K562 (cell line): ENCODE data around the gene TMED5.

ENCODE experiments used
- CHD1 ChIP-seq: fragments of 200-600 bp; sonication (generic); IDR thresholded peaks from one replicate; pipeline ENCODE4 v1.6.1; 2012; ENCODE audit warnings: mild to moderate bottlenecking, moderate library complexity, low read length, inconsistent platforms
- HDAC6 ChIP-seq: IDR thresholded peaks from 2 replicates; pipeline ENCODE4 v1.6.1; 2012; ENCODE audit warnings: low read depth, mild to moderate bottlenecking, control low read depth, inconsistent platforms, low read length, moderate library complexity
- L3MBTL2 ChIP-seq: fragments of 450-650 bp; IDR thresholded peaks from 2 replicates; pipeline ENCODE4 v1.6.1; 2016; ENCODE audit warnings: mild to moderate bottlenecking, moderate library complexity
- MAFF ChIP-seq: IDR thresholded peaks from 2 replicates; pipeline ENCODE4 v1.6.1; 2012; ENCODE audit warnings: low read length, improper control_type of control experiment
- NFIC ChIP-seq: fragments of 450-650 bp; IDR thresholded peaks from 2 replicates; pipeline ENCODE4 v1.6.1; 2017; ENCODE audit warnings: mild to moderate bottlenecking, inconsistent platforms
- PHF8 ChIP-seq: fragments of 200-600 bp; sonication (generic); IDR thresholded peaks from 2 replicates; pipeline ENCODE4 v1.6.1; 2012; ENCODE audit warnings: mixed run types, mild to moderate bottlenecking, inconsistent platforms, low read length, moderate library complexity, borderline replicate concordance
- POLR2A ChIP-seq: fragments of 450-650 bp; conservative IDR thresholded peaks from 2 replicates; pipeline ENCODE4 v1.6.1; 2016
- TARDBP ChIP-seq: fragments of 450-650 bp; IDR thresholded peaks from 2 replicates; pipeline ENCODE4 v1.6.1; 2016
- U2AF1 ChIP-seq: fragments of 200-400 bp; formaldehyde crosslinking; optimal IDR thresholded peaks from 2 replicates; pipeline ENCODE3; 2017; ENCODE audit warnings: mild to moderate bottlenecking, low read depth, low read length, moderate library complexity
- ZSCAN29 ChIP-seq: fragments of 450-650 bp; IDR thresholded peaks from 2 replicates; pipeline ENCODE4 v1.6.1; 2017
- TF ChIP-seq, protein P1 (sequence below): sonication (generic); formaldehyde crosslinking; IDR thresholded peaks from 2 replicates; pipeline ENCODE4 v1.8.0; 2023; ENCODE audit warnings: mild to moderate bottlenecking, missing genetic modification reagents
- TF ChIP-seq, protein P2 (sequence below): fragments of 450-650 bp; formaldehyde crosslinking; conservative IDR thresholded peaks from 2 replicates; pipeline ENCODE4 v1.4.0; 2022; ENCODE audit warnings: mild to moderate bottlenecking, missing genetic modification characterization

DNA sequence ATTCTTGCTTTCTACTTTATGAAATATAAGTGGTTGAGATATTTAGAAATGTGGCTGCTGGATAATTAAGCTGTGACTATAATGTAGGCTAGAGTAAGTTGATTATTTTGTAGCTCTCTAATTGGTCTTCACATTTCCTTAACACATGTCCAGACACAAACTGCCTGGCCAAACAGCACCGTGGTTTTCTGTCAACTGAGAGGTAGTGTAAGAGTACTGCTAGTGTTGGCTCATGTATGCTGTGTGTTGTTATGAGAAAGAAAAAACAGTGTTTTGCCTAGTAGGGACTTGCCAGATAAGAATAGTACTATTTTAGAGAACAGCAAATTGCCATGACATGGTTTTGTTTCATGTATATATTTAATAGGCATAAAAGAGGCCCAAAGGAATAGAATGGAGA is 37.1 kb downstream of the TMED5 start:
- TF ChIP-seq, protein P1, sequence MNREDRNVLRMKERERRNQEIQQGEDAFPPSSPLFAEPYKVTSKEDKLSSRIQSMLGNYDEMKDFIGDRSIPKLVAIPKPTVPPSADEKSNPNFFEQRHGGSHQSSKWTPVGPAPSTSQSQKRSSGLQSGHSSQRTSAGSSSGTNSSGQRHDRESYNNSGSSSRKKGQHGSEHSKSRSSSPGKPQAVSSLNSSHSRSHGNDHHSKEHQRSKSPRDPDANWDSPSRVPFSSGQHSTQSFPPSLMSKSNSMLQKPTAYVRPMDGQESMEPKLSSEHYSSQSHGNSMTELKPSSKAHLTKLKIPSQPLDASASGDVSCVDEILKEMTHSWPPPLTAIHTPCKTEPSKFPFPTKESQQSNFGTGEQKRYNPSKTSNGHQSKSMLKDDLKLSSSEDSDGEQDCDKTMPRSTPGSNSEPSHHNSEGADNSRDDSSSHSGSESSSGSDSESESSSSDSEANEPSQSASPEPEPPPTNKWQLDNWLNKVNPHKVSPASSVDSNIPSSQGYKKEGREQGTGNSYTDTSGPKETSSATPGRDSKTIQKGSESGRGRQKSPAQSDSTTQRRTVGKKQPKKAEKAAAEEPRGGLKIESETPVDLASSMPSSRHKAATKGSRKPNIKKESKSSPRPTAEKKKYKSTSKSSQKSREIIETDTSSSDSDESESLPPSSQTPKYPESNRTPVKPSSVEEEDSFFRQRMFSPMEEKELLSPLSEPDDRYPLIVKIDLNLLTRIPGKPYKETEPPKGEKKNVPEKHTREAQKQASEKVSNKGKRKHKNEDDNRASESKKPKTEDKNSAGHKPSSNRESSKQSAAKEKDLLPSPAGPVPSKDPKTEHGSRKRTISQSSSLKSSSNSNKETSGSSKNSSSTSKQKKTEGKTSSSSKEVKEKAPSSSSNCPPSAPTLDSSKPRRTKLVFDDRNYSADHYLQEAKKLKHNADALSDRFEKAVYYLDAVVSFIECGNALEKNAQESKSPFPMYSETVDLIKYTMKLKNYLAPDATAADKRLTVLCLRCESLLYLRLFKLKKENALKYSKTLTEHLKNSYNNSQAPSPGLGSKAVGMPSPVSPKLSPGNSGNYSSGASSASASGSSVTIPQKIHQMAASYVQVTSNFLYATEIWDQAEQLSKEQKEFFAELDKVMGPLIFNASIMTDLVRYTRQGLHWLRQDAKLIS (CRISPR knock-in tag) = no peak
- TF ChIP-seq CHD1 (no peak), PHF8 (no peak), MAFF (no peak), POLR2A (no peak), HDAC6 (no peak), TARDBP (no peak), NFIC (no peak), ZSCAN29 (no peak), U2AF1 (no peak), L3MBTL2 (no peak)
- TF ChIP-seq, protein P2, sequence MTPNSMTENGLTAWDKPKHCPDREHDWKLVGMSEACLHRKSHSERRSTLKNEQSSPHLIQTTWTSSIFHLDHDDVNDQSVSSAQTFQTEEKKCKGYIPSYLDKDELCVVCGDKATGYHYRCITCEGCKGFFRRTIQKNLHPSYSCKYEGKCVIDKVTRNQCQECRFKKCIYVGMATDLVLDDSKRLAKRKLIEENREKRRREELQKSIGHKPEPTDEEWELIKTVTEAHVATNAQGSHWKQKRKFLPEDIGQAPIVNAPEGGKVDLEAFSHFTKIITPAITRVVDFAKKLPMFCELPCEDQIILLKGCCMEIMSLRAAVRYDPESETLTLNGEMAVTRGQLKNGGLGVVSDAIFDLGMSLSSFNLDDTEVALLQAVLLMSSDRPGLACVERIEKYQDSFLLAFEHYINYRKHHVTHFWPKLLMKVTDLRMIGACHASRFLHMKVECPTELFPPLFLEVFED (CRISPR knock-in tag) = no peak
